GM23338 (cell line): Measurements from ENCODE around the gene TSPAN6. TPM values are rescaled to one million over a fixed set of nuclear protein-coding genes. Genes with fewer than 3 reads are reported as not detected.

Experiments used
- ATAC-seq: fragments of 200-7000 bp; cut with Tn5 transposase; 3 replicates; pipeline ENCODE4 v1.9.1; 2020
- DNase-seq: peaks from one replicate; pipeline ENCODE4 v3.0.0-alpha.2; 2015; ENCODE audit warnings: low spot score
- H2AFZ ChIP-seq: fragments of 200-600 bp; sonication (generic); 2 replicates; pipeline ENCODE4 v1.8.0; 2016; ENCODE audit warnings: antibody characterized with exemption, mild to moderate bottlenecking, moderate library complexity
- H3F3A ChIP-seq: fragments of 200-600 bp; sonication (generic); replicated peaks from 2 replicates; pipeline ENCODE4 v1.8.0; 2017; ENCODE audit warnings: antibody characterized with exemption, mixed run types, low read depth
- H3K27ac ChIP-seq: fragments of 200-600 bp; sonication (generic); 2 replicates; pipeline ENCODE4 v1.6.1; 2016; ENCODE audit warnings: low read depth
- H3K27me3 ChIP-seq: fragments of 200-600 bp; sonication (generic); 2 replicates; pipeline ENCODE4 v1.8.0; 2016; ENCODE audit warnings: mild to moderate bottlenecking, mixed run types, moderate library complexity; ENCODE audit not compliant: insufficient read depth
- H3K36me3 ChIP-seq: fragments of 200-600 bp; sonication (generic); 2 replicates; pipeline ENCODE4 v1.8.0; 2016; ENCODE audit warnings: mild to moderate bottlenecking; ENCODE audit not compliant: insufficient read depth
- H3K4me1 ChIP-seq: fragments of 200-600 bp; sonication (generic); 2 replicates; pipeline ENCODE4 v1.8.0; 2016; ENCODE audit warnings: mild to moderate bottlenecking, moderate library complexity; ENCODE audit not compliant: insufficient read depth
- H3K4me2 ChIP-seq: fragments of 200-600 bp; sonication (generic); 2 replicates; pipeline ENCODE4 v1.7.1; 2017; ENCODE audit warnings: mixed run types
- H3K4me3 ChIP-seq: fragments of 200-600 bp; sonication (generic); 2 replicates; pipeline ENCODE4 v1.6.1; 2016; ENCODE audit warnings: mixed run types
- H3K79me2 ChIP-seq: fragments of 200-600 bp; sonication (generic); replicated peaks from 2 replicates; pipeline ENCODE4 v1.8.0; 2017; ENCODE audit warnings: mild to moderate bottlenecking; ENCODE audit not compliant: insufficient read depth
- H3K9me2 ChIP-seq: fragments of 200-600 bp; sonication (generic); 2 replicates; pipeline ENCODE4 v1.8.0; 2017; ENCODE audit not compliant: insufficient read depth
- H4K20me1 ChIP-seq: fragments of 200-600 bp; sonication (generic); replicated peaks from 2 replicates; pipeline ENCODE4 v1.8.0; 2017; ENCODE audit warnings: mild to moderate bottlenecking; ENCODE audit not compliant: insufficient read depth
- H3K27ac Mint-ChIP-seq: 2 replicates; pipeline ENCODE4 v1.8.0; 2020; ENCODE audit warnings: inconsistent platforms, mild to moderate bottlenecking, moderate library complexity, mixed read lengths
- H3K27me3 Mint-ChIP-seq: 3 replicates; pipeline ENCODE4 v1.8.0; 2022; ENCODE audit warnings: low read depth, mild to moderate bottlenecking, moderate library complexity, mixed read lengths, inconsistent platforms; ENCODE audit not compliant: insufficient read depth, poor library complexity
- H3K36me3 Mint-ChIP-seq: 3 replicates; pipeline ENCODE4 v1.8.0; 2021; ENCODE audit warnings: low read depth, mild to moderate bottlenecking, inconsistent platforms, moderate library complexity, mixed read lengths
- H3K4me1 Mint-ChIP-seq: 3 replicates; pipeline ENCODE4 v1.8.0; 2020; ENCODE audit warnings: mild to moderate bottlenecking, inconsistent platforms, mixed read lengths
- H3K4me3 Mint-ChIP-seq: 3 replicates; pipeline ENCODE4 v1.8.0; 2021; ENCODE audit warnings: moderate library complexity, mild to moderate bottlenecking, inconsistent platforms, mixed read lengths
- H3K9me3 Mint-ChIP-seq: 3 replicates; pipeline ENCODE4 v1.8.0; 2020; ENCODE audit warnings: moderate library complexity, mild to moderate bottlenecking, inconsistent platforms, mixed read lengths
- CREB1 ChIP-seq: fragments of 250-450 bp; sonication (Bioruptor Pico); IDR thresholded peaks from 2 replicates; pipeline ENCODE4 v1.5.0; 2020; ENCODE audit warnings: low read depth, mild to moderate bottlenecking, moderate library complexity
- EZH2 ChIP-seq: fragments of 200-600 bp; sonication (generic); IDR thresholded peaks from one replicate; pipeline ENCODE4 v1.8.0; 2017; ENCODE audit warnings: antibody characterized with exemption, mild to moderate bottlenecking, low read depth; ENCODE audit not compliant: unreplicated experiment
- EZH2phosphoT487 ChIP-seq: fragments of 200-600 bp; sonication (generic); IDR thresholded peaks from one replicate; pipeline ENCODE4 v1.8.1; 2018; ENCODE audit warnings: antibody characterized with exemption; ENCODE audit not compliant: unreplicated experiment
- JUNB ChIP-seq: IDR thresholded peaks from one replicate; pipeline ENCODE4 v1.6.1; 2016; ENCODE audit warnings: antibody characterized with exemption; ENCODE audit not compliant: unreplicated experiment
- NANOG ChIP-seq: IDR thresholded peaks from 2 replicates; pipeline ENCODE4 v1.6.1; 2016; ENCODE audit warnings: antibody characterized with exemption, borderline replicate concordance
- POLR2AphosphoS5 ChIP-seq: IDR thresholded peaks from 2 replicates; pipeline ENCODE4 v1.6.1; 2016; ENCODE audit warnings: antibody characterized with exemption, low read depth
- REST ChIP-seq: IDR thresholded peaks from one replicate; pipeline ENCODE4 v1.6.1; 2018; ENCODE audit warnings: antibody characterized with exemption; ENCODE audit not compliant: unreplicated experiment
- STAT1 ChIP-seq: IDR thresholded peaks from one replicate; pipeline ENCODE4 v1.6.1; 2016; ENCODE audit warnings: antibody characterized with exemption; ENCODE audit not compliant: unreplicated experiment
- ZNF114 ChIP-seq: fragments of 250-450 bp; sonication (Bioruptor Pico); IDR thresholded peaks from 2 replicates; pipeline ENCODE4 v1.5.0; 2020; ENCODE audit warnings: mild to moderate bottlenecking, moderate library complexity
- ZNF331 ChIP-seq: fragments of 250-450 bp; sonication (Bioruptor Pico); IDR thresholded peaks from 2 replicates; pipeline ENCODE4 v1.5.0; 2020; ENCODE audit warnings: low read depth, mild to moderate bottlenecking, moderate library complexity
- ZNF462 ChIP-seq: fragments of 250-450 bp; sonication (Bioruptor Pico); IDR thresholded peaks from 2 replicates; pipeline ENCODE4 v1.5.0; 2020; ENCODE audit warnings: mild to moderate bottlenecking, moderate library complexity
- polyA plus RNA-seq: library from polyadenylated mRNA; unstranded; fragments of >200 nt; fragmentation: Nextera tagmentation; extraction: Ambion mirVana; gene quantifications from 2 replicates; pipeline ENCODE4 v1.2.1, GENCODE V29; 2016
- total RNA-seq: library from RNA; depleted of rRNA; stranded (reverse); fragments of >200 nt; shearing (Covaris generic); gene quantifications from 2 replicates; pipeline ENCODE4 v1.2.3, GENCODE V29; 2014
- TF ChIP-seq, protein P1 (sequence below), 2 experiments: fragments of 200-600 bp in 1 of 2; sonication (generic) in 1 of 2; conservative IDR thresholded peaks; 2 replicates each; pipeline versions ENCODE4 v1.5.1 to v1.6.1; 2016 to 2017; ENCODE audit warnings: antibody characterized with exemption in 2 of 2, low read depth in 2 of 2, mild to moderate bottlenecking in 2 of 2, moderate library complexity in 1 of 2
- TF ChIP-seq, protein P2 (sequence below): IDR thresholded peaks from 2 replicates; pipeline ENCODE4 v1.6.1; 2016; ENCODE audit warnings: antibody characterized with exemption

Gene TSPAN6
- total and polyA plus RNA-seq, 2 experiments from 2014 or later = 55.6 to 75.3 TPM

DNA sequence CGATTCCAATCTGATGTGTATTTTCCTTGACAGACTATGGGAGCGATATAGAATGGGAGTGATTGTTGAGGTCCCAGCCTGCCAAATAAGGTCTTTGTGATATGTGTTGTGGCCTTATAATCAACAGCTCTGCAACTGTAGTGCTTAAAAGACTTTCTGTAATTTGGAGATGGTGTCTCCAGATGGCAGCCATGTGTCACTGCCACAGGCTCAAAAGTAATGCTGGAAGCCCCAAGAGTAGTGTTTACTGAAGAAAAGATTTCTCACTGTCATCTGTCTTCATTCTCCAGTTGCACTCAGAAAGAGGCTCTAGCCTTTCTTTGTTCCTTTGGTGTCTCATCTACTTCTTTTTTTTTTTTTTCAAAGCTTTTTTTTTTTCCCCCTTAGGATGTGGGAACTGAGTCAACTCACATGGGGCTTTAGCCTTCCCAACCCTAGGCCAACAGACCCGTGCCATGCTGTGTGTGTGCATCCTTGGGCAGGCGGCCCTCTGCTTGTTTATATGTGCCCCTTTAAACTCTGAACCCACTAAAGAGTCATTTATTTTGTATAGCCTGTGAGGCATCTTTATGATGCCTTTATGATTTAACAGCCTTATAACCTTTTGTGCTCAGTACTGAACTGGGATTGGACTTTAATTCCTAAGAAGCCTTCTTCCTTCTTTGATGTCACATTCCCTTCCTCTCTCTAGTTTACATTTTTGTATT, 23.0 kb upstream of the TSPAN6 start:
- no peaks in the 10 kb centered on the region for H3K4me1 Mint-ChIP-seq
- ATAC-seq = no peak

More for the DNA sequence above, 23.0 kb upstream of the TSPAN6 start:
- no peaks in the 10 kb centered on the region for H3K36me3 ChIP-seq
- no peak overlapping the region for H2AFZ ChIP-seq
- H3F3A ChIP-seq = no peaks in the 10 kb centered on the region
- Mint-ChIP-seq H3K27ac (no peak overlapping the region), H3K9me3 (no peaks in the 10 kb centered on the region), H3K27me3 (no peaks in the 10 kb centered on the region), H3K36me3 (no peaks in the 10 kb centered on the region), H3K4me3 (no peak overlapping the region)
- H3K4me3 ChIP-seq = no peak overlapping the region
- H3K27me3 ChIP-seq = no peaks in the 10 kb centered on the region
- H3K9me2 ChIP-seq = no peaks in the 10 kb centered on the region
- no peaks in the 10 kb centered on the region for H3K79me2 ChIP-seq
- H3K4me1 ChIP-seq = no peaks in the 10 kb centered on the region
- no peak overlapping the region for H3K27ac ChIP-seq
- H4K20me1 ChIP-seq = no peaks in the 10 kb centered on the region
- no peak overlapping the region for H3K4me2 ChIP-seq
- no peak for DNase-seq
- TF ChIP-seq, protein P1, sequence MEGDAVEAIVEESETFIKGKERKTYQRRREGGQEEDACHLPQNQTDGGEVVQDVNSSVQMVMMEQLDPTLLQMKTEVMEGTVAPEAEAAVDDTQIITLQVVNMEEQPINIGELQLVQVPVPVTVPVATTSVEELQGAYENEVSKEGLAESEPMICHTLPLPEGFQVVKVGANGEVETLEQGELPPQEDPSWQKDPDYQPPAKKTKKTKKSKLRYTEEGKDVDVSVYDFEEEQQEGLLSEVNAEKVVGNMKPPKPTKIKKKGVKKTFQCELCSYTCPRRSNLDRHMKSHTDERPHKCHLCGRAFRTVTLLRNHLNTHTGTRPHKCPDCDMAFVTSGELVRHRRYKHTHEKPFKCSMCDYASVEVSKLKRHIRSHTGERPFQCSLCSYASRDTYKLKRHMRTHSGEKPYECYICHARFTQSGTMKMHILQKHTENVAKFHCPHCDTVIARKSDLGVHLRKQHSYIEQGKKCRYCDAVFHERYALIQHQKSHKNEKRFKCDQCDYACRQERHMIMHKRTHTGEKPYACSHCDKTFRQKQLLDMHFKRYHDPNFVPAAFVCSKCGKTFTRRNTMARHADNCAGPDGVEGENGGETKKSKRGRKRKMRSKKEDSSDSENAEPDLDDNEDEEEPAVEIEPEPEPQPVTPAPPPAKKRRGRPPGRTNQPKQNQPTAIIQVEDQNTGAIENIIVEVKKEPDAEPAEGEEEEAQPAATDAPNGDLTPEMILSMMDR (conservative IDR thresholded peaks at IDR 0.05; ENCODE audit: low read depth in 2 of 2) = no peak
- TF ChIP-seq NANOG = no peak
- no peak for TF ChIP-seq JUNB
- TF ChIP-seq ZNF462 (CRISPR knock-in tag) = no peak
- TF ChIP-seq EZH2 = no peak
- TF ChIP-seq POLR2AphosphoS5 = no peak
- no peak for TF ChIP-seq REST
- no peak for TF ChIP-seq STAT1
- no peak for TF ChIP-seq EZH2phosphoT487
- TF ChIP-seq ZNF331 (CRISPR knock-in tag) = no peak
- TF ChIP-seq ZNF114 = no peak
- TF ChIP-seq, protein P2, sequence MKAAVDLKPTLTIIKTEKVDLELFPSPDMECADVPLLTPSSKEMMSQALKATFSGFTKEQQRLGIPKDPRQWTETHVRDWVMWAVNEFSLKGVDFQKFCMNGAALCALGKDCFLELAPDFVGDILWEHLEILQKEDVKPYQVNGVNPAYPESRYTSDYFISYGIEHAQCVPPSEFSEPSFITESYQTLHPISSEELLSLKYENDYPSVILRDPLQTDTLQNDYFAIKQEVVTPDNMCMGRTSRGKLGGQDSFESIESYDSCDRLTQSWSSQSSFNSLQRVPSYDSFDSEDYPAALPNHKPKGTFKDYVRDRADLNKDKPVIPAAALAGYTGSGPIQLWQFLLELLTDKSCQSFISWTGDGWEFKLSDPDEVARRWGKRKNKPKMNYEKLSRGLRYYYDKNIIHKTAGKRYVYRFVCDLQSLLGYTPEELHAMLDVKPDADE = no peak
- no peak for TF ChIP-seq CREB1
